Kidney (tissue), 14 donors: ENCODE data around the gene CYB561. TPM values are rescaled to one million over a fixed set of nuclear protein-coding genes. Genes with fewer than 3 reads are reported as not detected.

Experiments
- DNase-seq, 5 donors: peaks; one replicate each; pipeline ENCODE4 v3.0.0-alpha.2; 2013 to 2020
- FAIRE-seq: peaks from 2 replicates; lab custom pipeline; 2012; peaks lifted over from hg19 to GRCh38; lab: Jason Lieb, UNC
- H3K27ac ChIP-seq, 2 donors: one replicate each; pipeline ENCODE4 v1.7.0; 2013; ENCODE audit warnings: low read depth in 2 of 2, low read length in 2 of 2, inconsistent platforms in 1 of 2
- H3K27me3 ChIP-seq: one replicate; pipeline ENCODE4 v1.7.1; 2013; ENCODE audit warnings: low read length, inconsistent platforms; ENCODE audit not compliant: control insufficient read depth, insufficient read depth
- H3K36me3 ChIP-seq, 3 donors: one replicate each; pipeline versions ENCODE4 v1.7.0 to v1.7.1; 2013; ENCODE audit warnings: low read length in 3 of 3, control low read depth in 1 of 3, inconsistent platforms in 1 of 3; ENCODE audit not compliant: insufficient read depth in 3 of 3, control insufficient read depth in 2 of 3
- H3K4me1 ChIP-seq, 3 donors: one replicate each; pipeline versions ENCODE4 v1.7.0 to v1.7.1; 2013; ENCODE audit warnings: low read length in 3 of 3, inconsistent platforms in 1 of 3, low read depth in 1 of 3; ENCODE audit not compliant: control insufficient read depth in 2 of 3, insufficient read depth in 2 of 3
- H3K4me3 ChIP-seq, 3 donors: one replicate each; pipeline versions ENCODE4 v1.7.0 to v1.8.1; 2013; ENCODE audit warnings: low read length in 3 of 3, control low read depth in 1 of 3, inconsistent platforms in 1 of 3
- H3K9ac ChIP-seq, 3 donors: one replicate each; pipeline versions ENCODE4 v1.7.0 to v1.7.1; 2013; ENCODE audit warnings: low read length in 3 of 3, control low read depth in 1 of 3, inconsistent platforms in 1 of 3
- H3K9me3 ChIP-seq, 3 donors: one replicate each; pipeline versions ENCODE4 v1.7.0 to v1.7.1; 2013; ENCODE audit warnings: low read length in 3 of 3, control low read depth in 1 of 3, inconsistent platforms in 1 of 3; ENCODE audit not compliant: control insufficient read depth in 2 of 3, insufficient read depth in 1 of 3
- CTCF ChIP-seq: IDR thresholded peaks from 3 replicates; pipeline ENCODE4 v1.5.1; 2012; ENCODE audit warnings: mild to moderate bottlenecking, moderate library complexity, borderline replicate concordance; ENCODE audit not compliant: insufficient read depth; ENCODE audit errors: extremely low read depth
- intact Hi-C: fragments of 100-400 bp; cut with DNase I; formaldehyde crosslinking; loops from one replicate; pipeline ENCODE4 v1.11.1; 2022
- polyA plus RNA-seq: library from polyadenylated mRNA; stranded (reverse); fragments of 350-450 nt; fragmentation: Illumina TruSeq; extraction: RNeasy Lipid Tissue Mini Kit (QIAGEN cat#74804); gene quantifications from one replicate; pipeline ENCODE4 v1.2.3, GENCODE V29; 2014; ENCODE audit warnings: low read depth, low replicate concordance; ENCODE audit not compliant: insufficient read depth
- total RNA-seq: library from RNA; stranded (reverse); fragmentation: NEBNext Ultra II Directional; extraction: Animal tissue kit (Norgen Biotek cat#: 25700); gene quantifications from one replicate; pipeline ENCODE4 v1.2.1, GENCODE V29; 2021
- donor health status: control.
- donor health status: control.
- donor health status: control.
- donor health status: control.
- donor health status: control.
- donor health status: DM: yes; HTN: yes; CAD: no.
- donor health status: Normal renal cell carcinoma (clear cell type).

CYB561 gene
- total and polyA plus RNA-seq, 2 donors from 2014 or later, result 38.4 to 51.1 TPM

- no peak for TF ChIP-seq CTCF
- no peak overlapping the region for H3K9ac ChIP-seq
These were observed 6.2 kb upstream of the CYB561 start for GRCh38 chr17:63452046-63452961.

DNA sequence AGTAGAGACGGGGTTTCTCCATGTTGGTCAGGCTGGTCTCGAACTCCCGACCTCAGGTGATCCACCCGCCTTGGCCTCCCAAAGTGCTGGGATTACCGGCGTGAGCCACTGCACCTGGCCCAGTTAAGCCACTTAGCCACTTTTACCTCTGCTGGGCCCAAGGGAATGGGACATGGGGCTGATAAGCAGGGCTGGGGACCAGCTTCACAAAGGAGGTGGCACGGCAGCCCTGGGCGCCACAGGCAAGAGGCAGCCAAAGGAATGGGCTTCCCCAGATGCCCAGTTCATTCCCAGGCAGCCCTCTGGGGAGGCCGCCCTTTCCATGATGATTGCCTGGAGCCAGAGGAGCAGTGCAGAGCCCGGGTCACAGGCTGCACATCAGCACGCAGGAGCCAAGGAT lies 5.0 kb upstream of the CYB561 start:
- FAIRE-seq, result no peak
- Histone ChIP-seq H3K27ac (no peak overlapping the region), H3K27me3 (no peaks in the 10 kb centered on the region), H3K4me1 (peaks cover 0 to 9% (median 0%) of the 10 kb centered on the region in 3 donors), H3K36me3 (no peaks in the 10 kb centered on the region), H3K9me3 (no peaks in the 10 kb centered on the region), H3K9ac (no peak overlapping the region), H3K4me3 (no peak overlapping the region)
- intact Hi-C loops, result no loop called here
- DNase-seq, result peak in 1 of 5 donors; percentile 25
- TF ChIP-seq CTCF, result no peak

More at GRCh38 chr17:63452046-63452961, 6.2 kb upstream of the CYB561 start:
- H3K9me3 ChIP-seq, result no peaks in the 10 kb centered on the region
- DNase-seq, result peak in 1 of 5 donors; percentile 19
- H3K27me3 ChIP-seq, result no peaks in the 10 kb centered on the region
- no peak overlapping the region for H3K27ac ChIP-seq
- H3K4me1 ChIP-seq, result peaks cover 0 to 2% (median 0%) of the 10 kb centered on the region in 3 donors
- intact Hi-C loops, result no loop called here
- H3K4me3 ChIP-seq, result no peak overlapping the region
- H3K36me3 ChIP-seq, result no peaks in the 10 kb centered on the region
- no peak for FAIRE-seq

GRCh38 chr17:63450551-63450950 lies 4.4 kb upstream of the CYB561 start:
- peak in 3 of 5 donors; percentile 45 to 59 (median 48) for DNase-seq
- H3K4me3 ChIP-seq, result no peak overlapping the region
- H3K36me3 ChIP-seq, result no peaks in the 10 kb centered on the region
- intact Hi-C loops, result no loop called here
- H3K9ac ChIP-seq, result no peak overlapping the region
- no peaks in the 10 kb centered on the region for H3K27me3 ChIP-seq
- TF ChIP-seq CTCF, result no peak
- no peaks in the 10 kb centered on the region for H3K9me3 ChIP-seq
- FAIRE-seq, result no peak
- H3K4me1 ChIP-seq, result peaks cover 0 to 9% (median 0%) of the 10 kb centered on the region in 3 donors
- H3K27ac ChIP-seq, result no peak overlapping the region
